Measurements from ENCODE around the gene WSB1.
"Not testable (repeated sequence)": the region's sequence is repeated elsewhere in the genome, so short reads cannot be mapped to it uniquely, and the experiment has no call there.

Gene WSB1

GRCh38 chr17:27326585-27326984 is 32.7 kb downstream of the WSB1 start:
- H2AFZ ChIP-seq (ENCODE audit: low read depth, low read length, severe bottlenecking): no peak overlapping the region
- no peak overlapping the region for H3K9ac ChIP-seq (ENCODE audit: low read length)
- H3K4me3 ChIP-seq (ENCODE audit: insufficient read depth, low read length, poor library complexity, severe bottlenecking): no peak overlapping the region
- H4K20me1 ChIP-seq (ENCODE audit: low read depth, low read length): no peaks in the 10 kb centered on the region
- H3K9me3 ChIP-seq (ENCODE audit: insufficient read depth, low read length): no peaks in the 10 kb centered on the region
- H3K4me2 ChIP-seq (ENCODE audit: low read depth, low read length, poor library complexity, severe bottlenecking): no peak overlapping the region
- no peaks in the 10 kb centered on the region for H3K27me3 ChIP-seq (ENCODE audit: low read length)
- H3K36me3 ChIP-seq (ENCODE audit: low read length): no peaks in the 10 kb centered on the region
- peaks cover 3% of the 10 kb centered on the region; the same call in 1 of the 2 replicates for H3F3A ChIP-seq (ENCODE audit: insufficient read depth)
- no peak overlapping the region for H3K27ac ChIP-seq (ENCODE audit: low read depth, low read length)
- no peaks in the 10 kb centered on the region for H3K9me2 ChIP-seq (replicated peaks; ENCODE audit: insufficient read depth, low read length)
- TF ChIP-seq, protein P1, sequence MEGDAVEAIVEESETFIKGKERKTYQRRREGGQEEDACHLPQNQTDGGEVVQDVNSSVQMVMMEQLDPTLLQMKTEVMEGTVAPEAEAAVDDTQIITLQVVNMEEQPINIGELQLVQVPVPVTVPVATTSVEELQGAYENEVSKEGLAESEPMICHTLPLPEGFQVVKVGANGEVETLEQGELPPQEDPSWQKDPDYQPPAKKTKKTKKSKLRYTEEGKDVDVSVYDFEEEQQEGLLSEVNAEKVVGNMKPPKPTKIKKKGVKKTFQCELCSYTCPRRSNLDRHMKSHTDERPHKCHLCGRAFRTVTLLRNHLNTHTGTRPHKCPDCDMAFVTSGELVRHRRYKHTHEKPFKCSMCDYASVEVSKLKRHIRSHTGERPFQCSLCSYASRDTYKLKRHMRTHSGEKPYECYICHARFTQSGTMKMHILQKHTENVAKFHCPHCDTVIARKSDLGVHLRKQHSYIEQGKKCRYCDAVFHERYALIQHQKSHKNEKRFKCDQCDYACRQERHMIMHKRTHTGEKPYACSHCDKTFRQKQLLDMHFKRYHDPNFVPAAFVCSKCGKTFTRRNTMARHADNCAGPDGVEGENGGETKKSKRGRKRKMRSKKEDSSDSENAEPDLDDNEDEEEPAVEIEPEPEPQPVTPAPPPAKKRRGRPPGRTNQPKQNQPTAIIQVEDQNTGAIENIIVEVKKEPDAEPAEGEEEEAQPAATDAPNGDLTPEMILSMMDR (IDR thresholded peaks at IDR 0.05; ENCODE audit: insufficient read depth, low read length, poor library complexity, severe bottlenecking): no peak
- no peak for TF ChIP-seq EZH2phosphoT487 (conservative IDR thresholded peaks at IDR 0.05; ENCODE audit: low read length)
- no peaks in the 10 kb centered on the region for H3K79me2 ChIP-seq (ENCODE audit: insufficient read depth, low read length)

DNA sequence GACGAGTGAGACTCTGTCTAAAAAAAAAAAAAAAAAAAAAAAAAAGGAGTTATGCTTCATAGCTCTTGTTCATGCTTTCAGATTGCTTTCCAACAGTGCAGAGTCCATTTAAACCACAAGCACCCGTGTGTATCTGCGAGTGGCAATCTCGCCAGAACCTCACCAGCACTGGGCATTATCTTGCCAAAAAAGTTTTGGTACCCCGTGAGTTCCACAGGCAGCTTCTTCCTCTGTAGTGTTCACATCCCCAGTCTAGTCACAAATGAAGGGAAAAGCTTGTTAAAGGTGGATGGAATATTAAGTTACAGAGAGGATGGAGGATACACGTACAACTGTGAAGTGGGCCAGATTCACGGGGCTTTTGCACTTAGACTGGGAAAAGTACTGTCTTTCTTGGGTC is 33.5 kb downstream of the WSB1 start:
- no peak overlapping the region for H3K27ac ChIP-seq (ENCODE audit: low read depth, low read length)
- H3K9me2 ChIP-seq (replicated peaks; ENCODE audit: insufficient read depth, low read length): no peaks in the 10 kb centered on the region
- H3K4me2 ChIP-seq (ENCODE audit: low read depth, low read length, poor library complexity, severe bottlenecking): no peak overlapping the region
- peaks cover 3% of the 10 kb centered on the region; the same call in 1 of the 2 replicates for H3F3A ChIP-seq (ENCODE audit: insufficient read depth)
- H3K36me3 ChIP-seq (ENCODE audit: low read length): no peaks in the 10 kb centered on the region
- no peak overlapping the region for H3K9ac ChIP-seq (ENCODE audit: low read length)
- H4K20me1 ChIP-seq (ENCODE audit: low read depth, low read length): no peaks in the 10 kb centered on the region
- H3K79me2 ChIP-seq (ENCODE audit: insufficient read depth, low read length): no peaks in the 10 kb centered on the region
- TF ChIP-seq EZH2phosphoT487 (conservative IDR thresholded peaks at IDR 0.05; ENCODE audit: low read length): no peak
- TF ChIP-seq, protein P1 (IDR thresholded peaks at IDR 0.05; ENCODE audit: insufficient read depth, low read length, poor library complexity, severe bottlenecking): no peak
- no peaks in the 10 kb centered on the region for H3K27me3 ChIP-seq (ENCODE audit: low read length)
- no peaks in the 10 kb centered on the region for H3K9me3 ChIP-seq (ENCODE audit: insufficient read depth, low read length)
- no peak overlapping the region for H2AFZ ChIP-seq (ENCODE audit: low read depth, low read length, severe bottlenecking)
- H3K4me3 ChIP-seq (ENCODE audit: insufficient read depth, low read length, poor library complexity, severe bottlenecking): no peak overlapping the region

DNA sequence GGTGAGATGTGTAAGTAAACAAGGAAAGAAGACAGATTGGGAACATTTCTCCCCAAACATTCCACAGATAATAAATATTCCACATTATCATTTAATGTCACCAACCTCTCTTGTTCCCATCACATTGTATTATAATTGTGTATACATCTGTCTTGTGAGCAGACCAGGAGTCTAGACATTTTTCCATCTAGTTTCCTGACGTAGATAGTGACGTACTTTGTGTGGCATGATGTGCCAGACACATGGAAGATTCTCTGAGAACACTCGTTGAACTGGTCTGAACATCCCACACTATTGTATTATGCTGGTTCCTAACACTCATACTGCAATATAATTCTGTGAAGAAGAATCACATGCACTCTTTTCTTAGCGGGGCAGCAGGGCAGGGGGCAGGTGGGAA is 34.0 kb downstream of the WSB1 start:
- no peak overlapping the region for H2AFZ ChIP-seq (ENCODE audit: low read depth, low read length, severe bottlenecking)
- no peaks in the 10 kb centered on the region for H3K9me2 ChIP-seq (replicated peaks; ENCODE audit: insufficient read depth, low read length)
- H3K4me3 ChIP-seq (ENCODE audit: insufficient read depth, low read length, poor library complexity, severe bottlenecking): no peak overlapping the region
- H3K4me2 ChIP-seq (ENCODE audit: low read depth, low read length, poor library complexity, severe bottlenecking): no peak overlapping the region
- no peak overlapping the region for H3K27ac ChIP-seq (ENCODE audit: low read depth, low read length)
- no peaks in the 10 kb centered on the region for H3K36me3 ChIP-seq (ENCODE audit: low read length)
- H4K20me1 ChIP-seq (ENCODE audit: low read depth, low read length): no peaks in the 10 kb centered on the region
- H3F3A ChIP-seq (ENCODE audit: insufficient read depth): peaks cover 3% of the 10 kb centered on the region; the same call in 1 of the 2 replicates
- no peaks in the 10 kb centered on the region for H3K79me2 ChIP-seq (ENCODE audit: insufficient read depth, low read length)
- no peak overlapping the region for H3K9ac ChIP-seq (ENCODE audit: low read length)
- H3K27me3 ChIP-seq (ENCODE audit: low read length): no peaks in the 10 kb centered on the region
- TF ChIP-seq, protein P1 (IDR thresholded peaks at IDR 0.05; ENCODE audit: insufficient read depth, low read length, poor library complexity, severe bottlenecking): no peak
- TF ChIP-seq EZH2phosphoT487 (conservative IDR thresholded peaks at IDR 0.05; ENCODE audit: low read length): no peak
- H3K9me3 ChIP-seq (ENCODE audit: insufficient read depth, low read length): no peaks in the 10 kb centered on the region

GRCh38 chr17:27328686-27329085 is 34.8 kb downstream of the WSB1 start:
- H3K4me2 ChIP-seq (ENCODE audit: low read depth, low read length, poor library complexity, severe bottlenecking); H3K9me2 ChIP-seq (replicated peaks; ENCODE audit: insufficient read depth, low read length); H3K4me3 ChIP-seq (ENCODE audit: insufficient read depth, low read length, poor library complexity, severe bottlenecking); H2AFZ ChIP-seq (ENCODE audit: low read depth, low read length, severe bottlenecking); H4K20me1 ChIP-seq (ENCODE audit: low read depth, low read length); H3K36me3 ChIP-seq (ENCODE audit: low read length); H3K9me3 ChIP-seq (ENCODE audit: insufficient read depth, low read length); H3F3A ChIP-seq (ENCODE audit: insufficient read depth); H3K9ac ChIP-seq (ENCODE audit: low read length); H3K27ac ChIP-seq (ENCODE audit: low read depth, low read length); H3K27me3 ChIP-seq (ENCODE audit: low read length); H3K79me2 ChIP-seq (ENCODE audit: insufficient read depth, low read length): not testable (repeated sequence)
